Panc1 (cell line): Measurements from ENCODE around the gene CES3. TPM values are rescaled to one million over a fixed set of nuclear protein-coding genes. Genes with fewer than 3 reads are reported as not detected.

Source experiments
- ATAC-seq: fragments of 200-7000 bp; cut with Tn5 transposase; 2 replicates; pipeline ENCODE4 v1.9.1; 2020; ENCODE audit warnings: mild to moderate bottlenecking, moderate library complexity
- BruUV-seq: library from RNA; stranded (reverse); fragments of 400-500 nt; replicated peaks from 2 replicates; lab custom pipeline; 2021; lab: Mats Ljungman, UMichigan
- CTCF ChIA-PET: fragments of 300-600 bp; sonication (Branson Sonifier 250); formaldehyde crosslinking; loops from one replicate; lab custom pipeline; 2022; ENCODE audit warnings: antibody characterized with exemption; lab: Charles Lee
- POLR2A ChIA-PET: fragments of 300-600 bp; sonication (Branson Sonifier 250); formaldehyde crosslinking; loops from one replicate; lab custom pipeline; 2022; ENCODE audit warnings: antibody characterized with exemption; lab: Charles Lee
- DNase-seq: peaks from one replicate; pipeline ENCODE4 v3.0.0-alpha.2; 2010; ENCODE audit warnings: low read depth, low spot score
- H3K27ac ChIP-seq: 2 replicates; pipeline ENCODE4 v1.5.1; 2011; ENCODE audit warnings: mild to moderate bottlenecking, low read length, inconsistent platforms
- H3K27me3 ChIP-seq: fragments of 200-500 bp; sonication (Bioruptor generic); 2 replicates; pipeline ENCODE4 v1.6.0; 2014; ENCODE audit warnings: low read length, inconsistent platforms; ENCODE audit not compliant: control insufficient read depth, insufficient read depth
- H3K36me3 ChIP-seq: fragments of 200-500 bp; sonication (Bioruptor generic); 2 replicates; pipeline ENCODE4 v1.5.1; 2014; ENCODE audit warnings: inconsistent platforms, mild to moderate bottlenecking, low read length, moderate library complexity; ENCODE audit not compliant: control insufficient read depth, insufficient read depth
- H3K4me1 ChIP-seq: 2 replicates; pipeline ENCODE4 v1.5.1; 2011; ENCODE audit warnings: inconsistent platforms, mild to moderate bottlenecking, low read length, moderate library complexity; ENCODE audit not compliant: control insufficient read depth, insufficient read depth
- H3K4me3 ChIP-seq, 2 experiments: 2 replicates each; pipeline ENCODE4 v1.5.1; 2011 to 2012; ENCODE audit warnings: low read depth in 2 of 2, low read length in 2 of 2, mild to moderate bottlenecking in 2 of 2, inconsistent platforms in 1 of 2, moderate library complexity in 1 of 2
- H3K9me3 ChIP-seq: fragments of 200-500 bp; sonication (Bioruptor generic); 2 replicates; pipeline ENCODE4 v1.5.1; 2014; ENCODE audit warnings: low read depth, mild to moderate bottlenecking, inconsistent platforms, low read length, moderate library complexity; ENCODE audit not compliant: control insufficient read depth, insufficient read depth
- CTCF ChIP-seq: fragments of 450-650 bp; IDR thresholded peaks from 2 replicates; pipeline ENCODE4 v1.5.1; 2017; ENCODE audit warnings: mild to moderate bottlenecking
- POLR2AphosphoS5 ChIP-seq: IDR thresholded peaks from 2 replicates; pipeline ENCODE4 v1.6.1; 2012; ENCODE audit warnings: mild to moderate bottlenecking, low read depth, low read length, moderate library complexity
- REST ChIP-seq, 2 experiments: IDR thresholded peaks; 2 replicates each; pipeline ENCODE4 v1.6.1; 2011 to 2012; ENCODE audit warnings: low read depth in 2 of 2, control low read depth in 1 of 2, low read length in 1 of 2, mild to moderate bottlenecking in 1 of 2, moderate library complexity in 1 of 2; ENCODE audit not compliant: insufficient read depth in 1 of 2
- SIN3A ChIP-seq: IDR thresholded peaks from 2 replicates; pipeline ENCODE4 v1.6.1; 2012; ENCODE audit warnings: low read depth, mild to moderate bottlenecking, low read length, moderate library complexity, borderline replicate concordance; ENCODE audit not compliant: insufficient read depth
- TCF7L2 ChIP-seq: IDR thresholded peaks from 2 replicates; pipeline ENCODE4 v1.6.1; 2011; ENCODE audit warnings: mild to moderate bottlenecking, low read depth, low read length, inconsistent platforms
- in situ Hi-C: cut with HindIII; loops from 2 replicates; pipeline ENCODE4 v1.10.0; 2016; ENCODE audit warnings: low sequenced_read_pairs, low pct_unique_long_range_greater_than_20kb
- intact Hi-C: fragments of 100-400 bp; cut with micrococcal nuclease; formaldehyde crosslinking; loops from one replicate; pipeline ENCODE4 v1.10.0; 2022; ENCODE audit not compliant: unreplicated experiment
- total RNA-seq: library from RNA; stranded (reverse); gene quantifications from one replicate; pipeline ENCODE4 v1.2.1, GENCODE V29; 2021; ENCODE audit not compliant: unreplicated experiment

The CES3 gene
- total RNA-seq, 1 experiment from 2014 or later = not detected

- no peaks in the 10 kb centered on the region for H3K9me3 ChIP-seq
- no peaks in the 10 kb centered on the region for H3K36me3 ChIP-seq
- no peaks in the 10 kb centered on the region for H3K27me3 ChIP-seq
- no peaks in the 10 kb centered on the region for H3K4me1 ChIP-seq
- ChIA-PET POLR2A (no interaction called here), CTCF (interaction anchor here (0.6 kb wide), 1 partner anchor 83 kb away, joined by 3 read pairs; no protein-coding TSS in a partner anchor)
- TF ChIP-seq POLR2AphosphoS5 (no peak), SIN3A (no peak), REST (IDR thresholded peaks at IDR 0.05; ENCODE audit: insufficient read depth in 1 of 2, low read depth in 2 of 2, low read length in 1 of 2) (no peak), CTCF (no peak), TCF7L2 (no peak)
- H3K4me3 ChIP-seq = no peak overlapping the region
- intact Hi-C loops = no loop called here
- no peak for DNase-seq
- in situ Hi-C loops = no loop called here
- ATAC-seq = no peak
- H3K27ac ChIP-seq = no peak overlapping the region
- BruUV-seq = no TSS peak
These were observed 17.5 kb upstream of the CES3 start for GRCh38 chr16:66943426-66944053.

GRCh38 chr16:66944054-66944441, 17.0 kb upstream of the CES3 start:
- POLR2A ChIA-PET = interaction anchor here (0.6 kb wide), 2 partner anchors 87 to 304 kb away, joined by 4 to 7 read pairs; no protein-coding TSS in a partner anchor
- BruUV-seq = no TSS peak

More at GRCh38 chr16:66944054-66944441, 17.0 kb upstream of the CES3 start:
- CTCF ChIA-PET = interaction anchor here (0.6 kb wide), 1 partner anchor 43 kb away, joined by 3 read pairs; no protein-coding TSS in a partner anchor
- H3K27me3 ChIP-seq = no peaks in the 10 kb centered on the region
- TF ChIP-seq POLR2AphosphoS5 (no peak), REST (IDR thresholded peaks at IDR 0.05; ENCODE audit: insufficient read depth in 1 of 2, low read depth in 2 of 2, low read length in 1 of 2) (no peak), TCF7L2 (no peak), SIN3A (no peak), CTCF (no peak)
- H3K36me3 ChIP-seq = no peaks in the 10 kb centered on the region
- no peak overlapping the region for H3K27ac ChIP-seq
- no peaks in the 10 kb centered on the region for H3K4me1 ChIP-seq
- H3K4me3 ChIP-seq = no peak overlapping the region
- intact Hi-C loops (no loop called here), in situ Hi-C loops (no loop called here)
- DNase-seq = no peak
- no peaks in the 10 kb centered on the region for H3K9me3 ChIP-seq
- no peak for ATAC-seq
